GM12872 (cell line): Measurements from ENCODE around the gene LCNL1.

Experiments
- TF ChIP-seq, protein P1 (sequence below): IDR thresholded peaks from 3 replicates; pipeline ENCODE4 v1.5.1; 2011; ENCODE audit warnings: low read depth, mild to moderate bottlenecking, low read length, moderate library complexity; ENCODE audit not compliant: insufficient read depth

Gene LCNL1

DNA sequence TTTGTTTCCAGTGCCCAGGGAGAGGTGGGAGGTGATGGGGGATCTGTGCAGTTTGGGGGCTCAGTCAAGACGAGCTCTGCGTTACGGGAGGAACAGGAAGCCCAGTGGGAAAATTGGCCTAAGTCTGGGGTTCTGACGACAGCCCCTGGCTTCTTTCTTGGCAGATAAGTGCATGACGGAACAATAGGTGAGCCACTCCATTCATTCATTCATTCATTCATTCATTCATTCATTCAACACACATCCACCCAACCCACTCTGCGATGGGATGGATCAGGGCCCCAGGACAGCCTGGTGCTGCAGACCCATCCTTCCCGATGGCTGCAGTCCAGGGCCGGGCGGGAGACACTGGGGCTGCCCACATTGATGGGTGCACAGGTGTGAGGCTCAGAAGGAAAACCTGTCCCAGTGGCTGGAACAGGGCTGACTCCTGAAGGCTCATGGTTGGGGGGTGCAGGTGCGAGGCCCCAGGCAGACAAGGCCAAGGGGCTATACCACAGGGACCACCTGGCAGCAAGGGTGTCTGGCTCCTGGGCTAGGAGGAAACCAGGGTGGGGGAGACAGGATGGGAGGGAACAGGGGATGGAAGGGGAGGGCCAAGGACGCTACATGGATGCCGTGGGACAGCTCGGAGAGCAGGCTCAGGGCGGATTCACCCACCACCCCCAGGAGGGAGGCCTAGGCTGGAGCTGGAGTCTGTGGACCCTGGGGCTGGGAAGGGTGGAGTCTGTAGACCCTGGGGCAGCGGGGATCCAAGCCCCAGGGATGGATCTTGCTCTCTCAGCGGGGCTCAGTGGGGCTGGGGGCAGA, 1.9 kb upstream of the LCNL1 start:
- TF ChIP-seq, protein P1, sequence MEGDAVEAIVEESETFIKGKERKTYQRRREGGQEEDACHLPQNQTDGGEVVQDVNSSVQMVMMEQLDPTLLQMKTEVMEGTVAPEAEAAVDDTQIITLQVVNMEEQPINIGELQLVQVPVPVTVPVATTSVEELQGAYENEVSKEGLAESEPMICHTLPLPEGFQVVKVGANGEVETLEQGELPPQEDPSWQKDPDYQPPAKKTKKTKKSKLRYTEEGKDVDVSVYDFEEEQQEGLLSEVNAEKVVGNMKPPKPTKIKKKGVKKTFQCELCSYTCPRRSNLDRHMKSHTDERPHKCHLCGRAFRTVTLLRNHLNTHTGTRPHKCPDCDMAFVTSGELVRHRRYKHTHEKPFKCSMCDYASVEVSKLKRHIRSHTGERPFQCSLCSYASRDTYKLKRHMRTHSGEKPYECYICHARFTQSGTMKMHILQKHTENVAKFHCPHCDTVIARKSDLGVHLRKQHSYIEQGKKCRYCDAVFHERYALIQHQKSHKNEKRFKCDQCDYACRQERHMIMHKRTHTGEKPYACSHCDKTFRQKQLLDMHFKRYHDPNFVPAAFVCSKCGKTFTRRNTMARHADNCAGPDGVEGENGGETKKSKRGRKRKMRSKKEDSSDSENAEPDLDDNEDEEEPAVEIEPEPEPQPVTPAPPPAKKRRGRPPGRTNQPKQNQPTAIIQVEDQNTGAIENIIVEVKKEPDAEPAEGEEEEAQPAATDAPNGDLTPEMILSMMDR: no peak

DNA sequence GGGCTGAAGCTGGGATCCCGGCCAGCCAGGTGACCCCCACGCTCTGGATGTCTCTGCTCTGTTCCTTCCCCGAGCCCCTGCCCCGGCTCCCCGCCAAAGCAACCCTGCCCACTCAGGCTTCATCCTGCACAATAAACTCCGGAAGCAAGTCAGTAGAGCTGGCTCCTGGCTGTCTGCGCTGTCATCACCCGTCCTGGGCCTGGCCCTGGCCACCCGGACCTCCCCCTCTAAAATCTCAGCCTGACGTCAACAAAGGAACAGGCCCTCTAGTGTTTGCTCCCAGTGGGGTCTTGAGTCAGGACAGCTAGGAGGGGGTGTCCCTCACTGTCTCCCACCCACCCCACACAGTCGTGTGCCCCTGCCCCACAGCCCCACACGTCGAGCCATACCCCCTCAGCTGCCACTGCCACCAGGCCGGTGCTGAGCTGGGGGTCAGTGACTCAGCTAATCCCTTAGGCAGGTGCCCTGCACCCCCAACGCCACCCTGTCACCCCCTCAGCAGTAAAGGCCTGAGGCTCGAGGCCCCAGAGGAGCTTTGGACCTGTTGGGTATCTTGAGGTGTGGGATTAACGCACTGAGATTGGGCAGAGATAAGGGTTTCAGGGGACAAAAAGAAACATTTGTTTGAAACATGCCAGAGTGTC, 1.1 kb upstream of the LCNL1 start:
- TF ChIP-seq, protein P1: no peak

DNA sequence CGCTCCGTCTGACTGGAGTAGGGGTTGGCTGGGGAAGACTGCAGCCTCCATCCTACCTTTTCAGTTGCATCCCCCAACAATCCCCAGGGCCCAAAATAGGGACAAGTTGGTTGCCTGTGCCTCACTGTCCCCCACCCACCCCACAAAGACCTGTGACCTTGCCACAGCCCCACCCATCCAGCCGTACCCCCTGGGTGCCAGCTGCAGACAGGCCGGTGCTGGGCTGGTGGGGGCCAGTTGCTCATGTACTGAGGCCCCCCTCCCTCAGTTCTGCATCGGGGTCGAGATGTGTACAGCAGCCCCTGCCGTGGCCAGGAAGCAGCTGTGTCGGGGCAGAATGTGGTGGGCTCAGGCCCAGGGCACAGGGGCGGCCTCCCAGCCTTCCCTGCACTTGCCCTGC, 374 bp downstream of the LCNL1 start:
- TF ChIP-seq, protein P1: no peak

DNA sequence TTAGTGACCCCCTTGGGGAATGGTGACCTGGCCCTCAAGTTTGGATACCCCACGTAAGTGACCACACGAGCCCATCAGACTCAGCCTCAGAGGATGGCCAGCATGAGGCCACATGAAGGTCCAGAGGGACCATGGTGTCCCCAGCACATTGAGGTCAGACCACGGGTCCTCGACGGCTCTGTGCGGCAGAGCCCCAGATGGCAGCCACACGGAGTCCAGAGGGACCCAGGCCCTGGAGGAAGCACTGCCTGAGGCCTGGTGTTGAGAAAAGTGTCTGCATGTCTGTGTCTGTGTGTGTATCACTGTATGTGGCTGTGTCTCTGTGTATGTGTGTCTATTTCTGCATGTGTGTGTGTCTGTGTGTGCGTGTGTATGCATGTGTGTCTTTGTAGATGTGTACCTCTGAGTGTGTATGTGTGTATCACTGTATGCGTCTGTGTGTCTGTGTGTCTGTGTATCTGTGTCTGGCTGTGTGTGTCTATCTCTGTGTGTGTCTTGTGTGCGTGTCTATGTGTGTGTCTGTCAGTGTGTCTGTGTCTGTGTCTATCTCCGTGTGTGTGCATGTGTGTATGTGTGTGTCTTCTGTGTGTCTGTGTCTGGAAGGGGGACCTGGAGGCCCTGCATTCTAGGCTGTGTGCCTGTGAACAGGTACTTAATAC, 992 bp downstream of the LCNL1 start:
- TF ChIP-seq, protein P1: no peak

DNA sequence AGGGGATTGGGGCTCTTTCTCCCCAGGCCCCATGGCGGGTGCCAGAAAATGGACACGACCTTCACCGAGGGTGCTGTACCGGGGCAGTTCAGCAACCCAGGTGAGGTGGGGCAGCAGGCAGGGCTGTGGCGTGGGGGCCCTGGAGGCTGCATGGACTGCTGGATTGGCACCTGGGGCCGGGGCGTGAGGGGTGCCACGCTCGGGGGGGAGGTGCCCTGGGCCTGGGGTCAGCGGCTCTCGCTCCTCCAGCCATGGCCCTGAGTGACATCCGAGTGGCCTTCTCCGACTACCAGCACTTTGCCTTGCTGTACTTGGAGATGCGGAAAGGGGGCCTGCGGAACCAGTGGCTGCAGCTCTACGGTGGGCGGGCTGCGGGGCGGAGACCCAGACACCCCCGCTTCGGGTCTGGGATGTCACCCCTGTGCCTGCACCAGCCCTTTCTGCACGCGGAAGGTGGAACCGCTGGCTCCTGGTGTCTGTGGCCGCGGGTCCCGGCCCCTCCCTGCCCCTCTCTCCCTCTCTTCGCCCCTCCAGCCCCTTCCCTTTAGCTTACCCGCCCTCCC, 1.8 kb downstream of the LCNL1 start:
- TF ChIP-seq, protein P1: no peak

DNA sequence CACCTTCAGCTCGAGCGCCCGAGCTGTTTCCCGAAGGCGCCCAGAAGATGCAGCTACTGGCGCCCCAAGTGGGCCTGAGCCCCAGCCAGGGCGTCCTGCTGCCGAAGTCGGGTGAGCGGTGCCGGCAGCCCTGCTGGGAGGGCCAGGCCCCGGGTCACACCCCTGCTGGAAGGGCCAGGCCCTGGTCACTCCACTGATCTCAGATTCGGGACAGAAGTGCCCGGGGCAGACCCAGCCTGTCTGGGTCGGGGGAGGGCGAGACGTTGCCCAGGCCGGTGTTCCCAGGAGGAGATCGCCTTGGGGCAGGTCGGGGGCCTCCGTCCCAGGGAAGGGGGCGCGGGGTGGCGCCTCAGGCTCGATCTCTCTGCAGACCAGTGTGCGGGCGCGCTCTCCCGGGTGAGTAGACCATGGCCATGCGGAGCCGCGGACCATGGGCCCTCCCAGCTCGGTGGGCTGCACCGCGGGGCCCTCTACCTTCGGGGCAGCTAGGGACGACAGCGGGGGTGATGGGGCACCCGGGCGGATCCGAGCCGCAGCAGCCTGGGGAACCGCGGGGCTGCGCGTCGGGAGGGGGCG, 2.3 kb downstream of the LCNL1 start:
- TF ChIP-seq, protein P1: no peak

DNA sequence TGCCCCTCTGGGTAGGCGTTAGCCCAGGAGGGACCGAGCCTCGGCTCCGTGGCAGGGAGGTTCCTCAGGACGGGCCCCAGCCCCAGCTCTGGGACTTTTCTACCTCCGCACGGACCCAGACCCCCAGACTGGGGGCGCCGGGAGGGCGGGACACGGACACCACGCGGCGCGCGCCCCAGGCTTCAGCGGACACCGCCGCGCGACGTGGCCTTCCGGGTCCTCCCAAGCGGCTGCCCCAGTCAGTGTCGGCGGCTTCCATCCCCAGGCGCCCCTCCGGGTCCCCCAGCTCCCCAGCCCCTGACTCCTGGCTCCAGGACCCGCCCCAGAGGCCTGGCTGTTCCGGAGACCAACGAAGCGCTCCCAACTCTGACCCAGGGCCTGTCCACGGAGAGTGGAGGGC, 3.1 kb downstream of the LCNL1 start:
- TF ChIP-seq, protein P1: no peak
